GM21717 (cell line): ENCODE data around the gene RDH5.
"Not testable (repeated sequence)": the region's sequence is repeated elsewhere in the genome, so short reads cannot be mapped to it uniquely, and the experiment has no call there.

Experiments used
- ATAC-seq: cut with Tn5 transposase; IDR thresholded peaks from one replicate; pipeline ENCODE4 v1.9.1; 2021; ENCODE audit warnings: mild to moderate bottlenecking, moderate library complexity; ENCODE audit not compliant: unreplicated experiment

RDH5 gene

DNA sequence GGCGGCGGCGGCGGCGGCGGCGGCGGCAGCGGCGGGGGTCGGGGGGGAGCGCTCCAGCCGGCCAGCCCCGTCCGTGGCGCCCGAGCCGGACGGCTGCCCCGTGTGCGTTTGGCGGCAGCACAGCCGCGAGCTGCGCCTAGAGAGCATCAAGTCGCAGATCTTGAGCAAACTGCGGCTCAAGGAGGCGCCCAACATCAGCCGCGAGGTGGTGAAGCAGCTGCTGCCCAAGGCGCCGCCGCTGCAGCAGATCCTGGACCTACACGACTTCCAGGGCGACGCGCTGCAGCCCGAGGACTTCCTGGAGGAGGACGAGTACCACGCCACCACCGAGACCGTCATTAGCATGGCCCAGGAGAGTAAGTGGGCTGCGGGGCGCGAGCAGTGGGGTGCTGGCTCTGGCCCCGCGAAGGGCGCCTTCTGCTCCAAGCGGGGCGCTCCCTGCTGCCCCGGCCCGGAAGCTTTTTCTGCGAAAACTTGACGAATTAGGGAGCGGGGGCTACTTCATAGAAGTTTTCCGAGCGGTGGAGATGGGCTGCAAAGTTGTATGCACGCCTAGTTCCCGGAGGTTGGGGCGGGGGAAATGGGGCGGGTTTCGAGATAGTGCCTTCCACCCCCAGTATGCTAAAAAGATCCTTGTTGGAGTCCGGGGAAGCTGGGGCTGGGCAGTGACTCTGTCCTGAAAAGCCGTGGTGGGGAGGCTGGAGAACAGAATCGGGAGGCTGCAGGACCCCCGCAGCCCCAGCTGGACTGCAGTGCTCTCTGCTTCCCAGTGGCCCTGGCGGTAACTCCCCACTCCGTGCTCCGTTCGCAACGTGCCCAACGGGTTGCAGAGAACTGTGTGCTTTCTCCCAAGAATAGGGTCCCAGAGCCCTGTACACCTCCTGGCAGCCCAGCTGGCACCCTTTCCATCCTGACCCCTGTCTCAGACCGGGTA, 23.5 kb downstream of the RDH5 start:
- ATAC-seq = peak; percentile 44

DNA sequence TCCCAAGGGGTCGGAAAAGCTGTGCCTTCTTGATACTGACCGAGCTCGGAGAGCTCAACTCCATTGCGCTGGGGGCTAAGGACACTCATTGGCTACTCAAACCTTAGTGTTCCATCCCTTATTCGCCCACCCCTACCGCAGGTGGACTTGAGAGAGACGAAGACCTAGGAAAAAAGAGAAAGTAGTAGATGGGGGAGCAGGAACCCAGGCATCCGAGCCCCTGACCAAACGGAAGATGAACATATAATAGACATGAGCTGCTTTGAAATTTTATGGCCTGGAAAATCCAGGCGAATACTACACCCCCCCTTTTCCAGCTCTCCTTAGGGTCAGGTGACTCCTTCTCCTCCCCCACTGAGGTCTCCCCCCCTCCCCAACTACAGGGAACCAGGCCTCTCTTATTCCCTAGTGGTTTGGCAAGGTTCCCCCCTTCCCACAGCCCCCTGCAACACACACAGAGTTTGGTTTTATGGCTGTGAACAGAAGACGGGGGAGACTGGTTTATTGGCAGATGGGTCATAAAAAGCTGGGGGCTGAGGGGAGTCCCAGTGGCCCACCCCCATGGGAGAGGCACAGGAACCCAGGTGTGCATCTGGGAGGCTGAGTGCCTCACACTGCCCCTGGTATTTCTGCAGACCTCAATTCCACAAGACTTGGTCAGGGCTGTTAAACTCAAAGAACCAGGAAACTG, 24.3 kb downstream of the RDH5 start:
- ATAC-seq = no peak

DNA sequence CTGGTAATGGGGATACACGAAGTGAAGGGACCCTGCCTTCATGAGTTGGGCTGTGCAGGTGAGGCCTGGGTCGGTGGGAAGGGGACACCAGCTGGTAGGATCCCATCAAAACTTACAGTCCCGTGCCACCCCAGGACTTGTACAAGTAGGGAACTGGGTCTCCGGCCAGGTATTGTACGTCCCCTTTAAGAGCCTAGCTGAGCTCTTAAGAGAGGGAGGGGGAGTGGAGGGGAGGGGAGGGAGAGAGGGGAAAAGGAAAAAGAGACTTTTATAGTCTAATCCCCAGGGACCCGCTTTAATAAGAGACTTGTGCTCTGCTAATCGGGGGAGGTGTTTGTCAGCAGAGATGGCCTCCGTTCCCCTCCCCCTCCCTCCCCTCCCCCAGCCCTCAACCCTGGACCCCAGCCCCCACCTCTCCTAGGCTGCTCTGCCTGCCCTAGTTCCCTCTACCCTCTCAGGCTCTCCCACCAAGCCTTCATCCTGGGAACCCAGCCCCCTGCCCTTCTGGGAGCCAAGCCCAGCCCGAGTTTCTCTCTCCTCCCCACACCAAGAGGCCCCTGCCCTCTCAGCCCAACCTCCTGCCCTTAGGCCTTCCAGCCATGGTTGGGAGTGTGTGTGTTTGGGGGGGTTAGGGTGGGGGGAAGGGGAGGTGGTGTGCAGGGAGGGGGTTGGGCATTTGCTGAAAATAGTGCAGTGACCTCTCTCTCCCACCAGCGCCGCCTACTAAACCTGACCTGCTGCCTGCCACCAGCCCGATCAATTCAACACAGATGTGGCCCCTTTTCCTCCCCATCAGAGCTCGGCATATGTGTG, 25.4 kb downstream of the RDH5 start:
- ATAC-seq = no peak

DNA sequence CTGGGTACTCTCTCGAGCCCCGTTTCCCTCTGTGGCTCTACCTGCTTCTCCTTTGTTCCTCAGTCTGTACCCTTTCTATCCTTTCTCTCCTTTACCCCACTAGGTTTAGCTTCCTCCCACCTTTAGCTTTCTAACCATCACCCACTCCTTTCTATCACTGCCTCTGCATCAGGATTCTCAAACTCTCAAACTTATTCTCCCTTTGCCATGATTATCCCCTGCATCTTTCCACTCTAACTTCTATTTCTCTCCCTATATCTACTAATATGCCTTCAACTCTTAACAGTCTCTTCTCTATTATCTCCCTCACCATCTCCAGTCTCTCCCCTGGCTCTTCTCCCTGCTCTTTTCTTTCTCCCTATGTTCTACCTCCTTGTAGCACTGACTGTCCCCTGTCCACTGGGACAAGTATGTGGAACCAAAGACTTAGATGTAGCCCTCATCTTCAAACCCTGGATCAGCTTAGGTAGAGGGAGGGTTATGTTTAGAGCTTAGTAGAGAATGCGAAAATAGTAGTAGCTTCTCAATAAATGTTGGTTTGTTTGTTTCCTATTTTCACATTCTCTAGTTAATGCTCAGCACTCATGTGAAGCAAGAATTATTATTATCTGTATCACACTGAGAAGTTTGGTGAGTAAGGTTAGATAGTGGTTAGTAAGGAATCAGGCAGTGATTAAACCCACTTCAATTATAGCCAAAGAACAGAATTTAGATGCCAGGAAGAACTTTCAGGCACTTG, 26.1 kb downstream of the RDH5 start:
- ATAC-seq = no peak

DNA sequence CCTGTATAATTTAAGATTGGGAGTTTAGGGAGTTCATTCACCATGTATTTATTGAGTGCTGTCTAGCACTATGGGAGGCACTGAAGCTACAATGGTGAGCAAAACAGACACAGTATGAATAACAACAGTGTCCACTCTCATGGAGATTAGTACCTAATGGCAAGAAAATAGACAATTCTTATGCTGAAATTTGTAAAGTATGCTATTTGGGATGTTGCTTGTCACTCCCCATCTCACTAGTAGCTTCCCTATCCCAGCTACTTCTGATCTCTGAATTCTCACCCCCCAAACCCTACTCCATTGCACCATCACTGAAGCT, 26.7 kb downstream of the RDH5 start:
- ATAC-seq = no peak

DNA sequence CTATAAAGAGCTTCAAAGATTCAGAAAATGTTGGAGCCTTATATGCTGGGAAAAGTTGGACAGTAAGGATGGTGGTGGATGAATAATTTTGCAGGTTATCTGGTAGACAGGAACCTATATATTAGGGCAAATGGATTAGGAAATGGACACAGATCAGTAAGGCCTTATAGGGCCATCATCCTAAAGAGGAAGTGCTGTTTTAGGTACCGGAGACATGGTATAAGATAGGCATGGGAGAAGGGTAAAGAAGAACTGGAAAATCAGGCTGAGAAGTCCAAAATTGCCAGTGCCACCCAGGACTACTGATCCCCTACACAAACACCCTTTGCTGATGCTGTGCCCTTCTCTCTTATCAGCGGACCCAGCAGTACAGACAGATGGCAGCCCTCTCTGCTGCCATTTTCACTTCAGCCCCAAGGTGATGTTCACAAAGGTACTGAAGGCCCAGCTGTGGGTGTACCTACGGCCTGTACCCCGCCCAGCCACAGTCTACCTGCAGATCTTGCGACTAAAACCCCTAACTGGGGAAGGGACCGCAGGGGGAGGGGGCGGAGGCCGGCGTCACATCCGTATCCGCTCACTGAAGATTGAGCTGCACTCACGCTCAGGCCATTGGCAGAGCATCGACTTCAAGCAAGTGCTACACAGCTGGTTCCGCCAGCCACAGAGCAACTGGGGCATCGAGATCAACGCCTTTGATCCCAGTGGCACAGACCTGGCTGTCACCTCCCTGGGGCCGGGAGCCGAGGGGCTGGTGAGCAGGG, 28.2 kb downstream of the RDH5 start:
- ATAC-seq = no peak

DNA sequence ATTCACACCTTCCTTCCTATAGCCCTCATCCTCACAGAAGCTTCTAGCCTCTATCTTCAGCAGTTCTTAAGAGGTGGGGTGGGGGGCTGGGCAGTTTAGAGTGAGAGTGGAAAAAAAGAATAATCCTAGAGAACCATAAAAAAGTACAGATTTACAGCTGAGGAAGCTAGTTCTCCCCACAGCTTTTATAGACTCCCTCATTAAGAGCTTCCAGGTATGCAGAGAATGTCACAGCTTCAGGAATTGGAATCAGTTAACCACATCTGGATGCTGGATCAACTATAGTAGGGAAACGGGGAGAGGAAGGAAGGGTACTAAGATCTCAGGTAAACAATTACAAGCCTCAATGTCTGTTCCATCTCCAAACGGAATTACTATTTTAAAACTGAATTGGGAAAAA, 35.1 kb downstream of the RDH5 start:
- no peak for ATAC-seq

DNA sequence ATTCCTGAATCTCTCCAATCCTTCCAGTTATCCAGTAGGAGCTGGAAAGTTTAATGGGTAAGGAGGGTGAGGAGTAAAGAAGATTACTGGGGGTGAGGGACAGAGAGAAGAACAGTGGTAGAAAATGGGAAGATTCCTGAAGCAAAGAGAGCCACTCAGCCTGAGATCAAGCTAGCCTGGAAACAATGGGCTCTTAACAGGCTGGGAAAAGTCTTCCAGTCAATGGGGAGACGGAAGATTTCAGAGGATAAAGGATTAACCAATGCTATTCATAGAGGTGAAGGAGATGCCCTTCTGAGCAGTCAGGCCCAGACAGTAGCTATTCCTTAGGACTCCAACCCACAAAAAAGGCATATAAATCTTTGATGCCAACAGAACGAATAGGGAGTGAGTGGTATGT, 37.5 kb downstream of the RDH5 start:
- no peak for ATAC-seq

DNA sequence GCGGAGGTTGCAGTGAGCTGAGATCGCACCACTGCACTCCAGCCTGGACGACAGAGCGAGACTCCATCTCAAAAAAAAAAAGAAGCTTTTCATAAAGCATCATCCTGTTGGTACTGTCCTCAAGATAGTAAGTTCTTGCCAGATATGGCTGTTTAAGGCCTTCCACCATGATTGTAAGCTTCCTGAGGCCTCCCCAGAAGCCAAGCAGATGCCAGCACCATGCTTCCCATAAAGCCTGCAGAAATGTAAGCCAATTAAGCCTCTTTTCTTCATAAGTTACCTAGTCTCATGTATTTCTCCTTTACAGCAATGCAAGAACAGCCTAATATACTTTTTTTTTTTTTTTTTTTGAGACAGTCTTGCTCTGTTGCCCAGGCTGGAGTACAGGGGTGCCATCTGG, 38.4 kb downstream of the RDH5 start:
- not testable (repeated sequence) for ATAC-seq

DNA sequence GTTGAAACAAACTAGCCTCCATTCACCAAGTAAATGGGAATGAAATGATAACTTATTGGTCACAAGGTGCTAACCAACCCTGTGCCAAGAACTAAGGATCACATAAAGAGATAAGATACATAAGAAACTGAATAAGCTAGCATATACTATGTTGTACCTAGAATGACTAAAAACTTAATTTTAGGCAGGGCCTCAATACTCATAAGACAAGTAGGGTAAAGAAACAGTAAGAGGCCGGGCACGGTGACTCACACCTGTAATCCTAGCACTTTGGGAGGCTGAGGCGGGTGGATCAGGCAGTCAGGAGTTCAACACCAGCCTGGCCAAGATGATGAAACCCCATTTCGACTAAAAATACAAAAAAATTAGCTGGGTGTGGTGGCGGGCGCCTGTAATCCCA, 40.5 kb downstream of the RDH5 start:
- ATAC-seq = no peak

DNA sequence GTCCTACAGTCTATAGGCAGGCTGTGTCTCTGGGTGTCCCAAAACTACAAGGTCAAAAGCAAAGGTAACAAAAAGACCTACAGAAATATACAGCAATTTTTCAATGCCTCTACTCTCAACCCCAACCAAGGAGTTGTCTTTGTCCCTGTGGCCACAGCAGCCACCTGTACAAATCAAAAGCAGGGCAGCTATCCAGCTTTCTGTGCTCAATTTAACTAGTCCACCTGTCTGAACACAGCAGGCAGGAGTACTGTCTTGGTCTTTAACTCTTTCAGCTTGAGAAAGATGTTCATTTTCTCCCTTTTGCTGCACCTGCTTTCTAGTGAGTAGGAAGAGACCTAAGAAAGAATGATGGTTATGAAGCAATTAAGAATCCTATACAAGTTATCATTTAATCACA, 42.5 kb downstream of the RDH5 start:
- ATAC-seq = no peak

DNA sequence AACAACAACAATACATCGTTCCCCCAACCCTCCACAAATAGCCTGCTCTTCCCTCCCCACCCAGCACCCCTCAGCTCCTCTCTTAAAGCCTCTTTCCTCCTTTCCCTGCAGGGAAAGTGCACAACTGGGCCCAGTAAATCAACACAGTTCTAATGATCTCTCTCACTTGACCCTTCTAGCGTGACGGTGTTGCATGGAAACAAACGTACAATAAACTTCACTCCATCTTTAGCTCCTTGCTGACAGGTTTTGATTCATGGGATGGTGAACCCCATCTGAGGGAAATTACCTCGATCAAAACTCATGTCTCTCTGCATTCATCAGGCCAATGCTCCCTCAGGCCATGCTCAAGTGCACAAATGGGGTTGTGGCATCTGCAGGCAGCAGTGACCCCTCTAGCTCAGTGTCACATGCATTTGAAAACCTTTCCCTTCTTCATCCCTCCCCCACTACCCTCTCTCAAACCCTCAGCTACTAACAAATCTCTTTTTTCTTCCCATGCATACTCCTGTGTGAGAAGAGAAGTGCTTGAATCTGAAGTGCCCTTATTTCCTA, 45.6 kb downstream of the RDH5 start:
- no peak for ATAC-seq

DNA sequence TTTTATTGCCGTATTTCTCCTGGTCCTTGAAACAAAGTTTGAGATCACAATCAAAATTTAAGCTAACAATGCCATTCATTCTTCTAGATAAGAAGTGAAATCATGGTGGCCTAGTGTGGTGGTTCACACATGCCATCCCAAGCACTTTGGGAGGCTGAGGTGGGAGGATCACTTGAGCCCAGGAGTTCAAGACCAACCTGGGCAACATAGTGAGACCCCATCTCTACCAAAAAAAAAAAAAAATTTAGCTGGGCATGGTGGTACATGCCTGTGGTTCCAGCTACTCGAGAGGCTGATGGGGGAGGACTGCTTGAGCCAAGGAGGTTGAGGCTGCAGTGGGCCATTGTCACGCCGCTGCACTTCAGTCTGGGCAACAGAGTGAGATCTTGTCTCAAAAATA, 47.0 kb downstream of the RDH5 start:
- no peak for ATAC-seq

DNA sequence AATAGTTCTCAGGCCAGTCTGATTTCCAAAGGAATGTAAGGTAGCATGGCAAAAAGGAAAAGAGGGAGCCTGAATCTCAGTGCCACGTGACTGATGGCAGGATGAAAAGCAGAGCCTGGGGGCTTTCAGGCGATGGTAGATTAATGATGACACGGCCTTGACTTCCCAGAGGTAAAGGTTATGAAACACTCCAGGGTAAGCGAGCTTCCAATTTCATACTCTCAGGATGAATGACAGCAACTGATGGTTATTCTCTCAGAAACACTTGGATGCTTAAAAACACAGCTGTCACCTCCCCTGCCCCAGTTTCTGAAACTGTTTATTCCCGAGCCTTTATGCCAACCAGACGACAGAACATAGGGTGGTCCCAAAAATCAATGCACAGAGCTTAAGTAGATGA, 51.5 kb downstream of the RDH5 start:
- ATAC-seq = no peak
